Activated naive CD4-positive, alpha-beta T cell treated with anti-CD3 and anti-CD28 coated beads, Interleukin-2, amount 50 U/mL, for 24 hours (primary cell): Measurements from ENCODE around the gene WDR86.

Experiments used
- H3K27ac Mint-ChIP-seq: one replicate; pipeline ENCODE4 v1.8.0; 2021; ENCODE audit warnings: mild to moderate bottlenecking, mixed read lengths
- H3K27me3 Mint-ChIP-seq: one replicate; pipeline ENCODE4 v1.8.0; 2021; ENCODE audit warnings: mixed read lengths
- H3K36me3 Mint-ChIP-seq: one replicate; pipeline ENCODE4 v1.8.0; 2021; ENCODE audit warnings: mixed read lengths
- H3K4me1 Mint-ChIP-seq: one replicate; pipeline ENCODE4 v1.8.0; 2021; ENCODE audit warnings: mixed read lengths
- H3K4me3 Mint-ChIP-seq: one replicate; pipeline ENCODE4 v1.8.0; 2021; ENCODE audit warnings: mild to moderate bottlenecking, mixed read lengths
- H3K9me3 Mint-ChIP-seq: one replicate; pipeline ENCODE4 v1.8.0; 2021; ENCODE audit warnings: mixed read lengths

WDR86 gene

GRCh38 chr7:151433721-151434400 lies 24.0 kb upstream of the WDR86 start:
- Mint-ChIP-seq H3K27me3 (no peaks in the 10 kb centered on the region), H3K4me1 (peaks cover 38% of the 10 kb centered on the region), H3K27ac (no peak overlapping the region), H3K4me3 (no peak overlapping the region), H3K36me3 (no peaks in the 10 kb centered on the region), H3K9me3 (no peaks in the 10 kb centered on the region)

GRCh38 chr7:151432658-151433521 lies 23.1 kb upstream of the WDR86 start:
- Mint-ChIP-seq H3K27ac (peak overlapping the region; percentile 79), H3K4me1 (peaks cover 48% of the 10 kb centered on the region)

GRCh38 chr7:151431768-151432311 lies 22.0 kb upstream of the WDR86 start:
- Mint-ChIP-seq H3K27me3 (no peaks in the 10 kb centered on the region), H3K4me1 (peaks cover 55% of the 10 kb centered on the region), H3K9me3 (no peaks in the 10 kb centered on the region), H3K36me3 (no peaks in the 10 kb centered on the region), H3K4me3 (no peak overlapping the region), H3K27ac (peak overlapping the region; percentile 35)

More at GRCh38 chr7:151432658-151433521, 23.1 kb upstream of the WDR86 start:
- Mint-ChIP-seq H3K36me3 (no peaks in the 10 kb centered on the region), H3K27me3 (no peaks in the 10 kb centered on the region), H3K4me3 (peak overlapping the region; percentile 42), H3K9me3 (no peaks in the 10 kb centered on the region)

- Mint-ChIP-seq H3K36me3 (no peaks in the 10 kb centered on the region), H3K4me3 (no peak overlapping the region), H3K27me3 (no peaks in the 10 kb centered on the region), H3K27ac (peak overlapping the region; percentile 35), H3K9me3 (no peaks in the 10 kb centered on the region), H3K4me1 (peaks cover 58% of the 10 kb centered on the region)
Measured at GRCh38 chr7:151431281-151431767, 21.5 kb upstream of the WDR86 start.

GRCh38 chr7:151430391-151431205 lies 20.8 kb upstream of the WDR86 start:
- H3K27ac Mint-ChIP-seq = no peak overlapping the region
- no peaks in the 10 kb centered on the region for H3K36me3 Mint-ChIP-seq
- H3K4me3 Mint-ChIP-seq = no peak overlapping the region

GRCh38 chr7:151429560-151430331 lies 19.9 kb upstream of the WDR86 start:
- peak overlapping the region; percentile 63 for H3K4me3 Mint-ChIP-seq
- H3K9me3 Mint-ChIP-seq = no peaks in the 10 kb centered on the region
- no peaks in the 10 kb centered on the region for H3K36me3 Mint-ChIP-seq
- peaks cover 58% of the 10 kb centered on the region for H3K4me1 Mint-ChIP-seq
- peak overlapping the region; percentile 84 for H3K27ac Mint-ChIP-seq
- H3K27me3 Mint-ChIP-seq = no peaks in the 10 kb centered on the region

More at GRCh38 chr7:151430391-151431205, 20.8 kb upstream of the WDR86 start:
- Mint-ChIP-seq H3K9me3 (no peaks in the 10 kb centered on the region), H3K27me3 (no peaks in the 10 kb centered on the region), H3K4me1 (peaks cover 58% of the 10 kb centered on the region)

GRCh38 chr7:151429237-151429559 lies 19.4 kb upstream of the WDR86 start:
- Mint-ChIP-seq H3K4me1 (peaks cover 58% of the 10 kb centered on the region), H3K27ac (peak overlapping the region; percentile 84), H3K4me3 (peak overlapping the region; percentile 63), H3K27me3 (no peaks in the 10 kb centered on the region), H3K36me3 (no peaks in the 10 kb centered on the region), H3K9me3 (no peaks in the 10 kb centered on the region)

- H3K4me1 Mint-ChIP-seq = peaks cover 58% of the 10 kb centered on the region
- H3K27me3 Mint-ChIP-seq = no peaks in the 10 kb centered on the region
- H3K27ac Mint-ChIP-seq = peak overlapping the region; percentile 65
Measured at GRCh38 chr7:151428378-151429236, 18.8 kb upstream of the WDR86 start.

GRCh38 chr7:151427705-151428377 lies 18.0 kb upstream of the WDR86 start:
- no peaks in the 10 kb centered on the region for H3K27me3 Mint-ChIP-seq
- H3K4me1 Mint-ChIP-seq = peaks cover 52% of the 10 kb centered on the region
- no peak overlapping the region for H3K4me3 Mint-ChIP-seq
- H3K9me3 Mint-ChIP-seq = no peaks in the 10 kb centered on the region
- H3K36me3 Mint-ChIP-seq = no peaks in the 10 kb centered on the region
- H3K27ac Mint-ChIP-seq = peak overlapping the region; percentile 65

More at GRCh38 chr7:151428378-151429236, 18.8 kb upstream of the WDR86 start:
- Mint-ChIP-seq H3K36me3 (no peaks in the 10 kb centered on the region), H3K9me3 (no peaks in the 10 kb centered on the region), H3K4me3 (no peak overlapping the region)

GRCh38 chr7:151426904-151427704 lies 17.3 kb upstream of the WDR86 start:
- H3K36me3 Mint-ChIP-seq = no peaks in the 10 kb centered on the region
- no peak overlapping the region for H3K27ac Mint-ChIP-seq
- H3K4me3 Mint-ChIP-seq = no peak overlapping the region

GRCh38 chr7:151426441-151426903 lies 16.6 kb upstream of the WDR86 start:
- Mint-ChIP-seq H3K36me3 (no peaks in the 10 kb centered on the region), H3K9me3 (no peaks in the 10 kb centered on the region), H3K27me3 (no peaks in the 10 kb centered on the region), H3K4me1 (peaks cover 44% of the 10 kb centered on the region), H3K27ac (no peak overlapping the region), H3K4me3 (no peak overlapping the region)

More at GRCh38 chr7:151426904-151427704, 17.3 kb upstream of the WDR86 start:
- no peaks in the 10 kb centered on the region for H3K27me3 Mint-ChIP-seq
- peaks cover 48% of the 10 kb centered on the region for H3K4me1 Mint-ChIP-seq
- H3K9me3 Mint-ChIP-seq = no peaks in the 10 kb centered on the region

GRCh38 chr7:151425670-151426440 lies 16.0 kb upstream of the WDR86 start:
- H3K4me1 Mint-ChIP-seq = peaks cover 39% of the 10 kb centered on the region

More at GRCh38 chr7:151425670-151426440, 16.0 kb upstream of the WDR86 start:
- Mint-ChIP-seq H3K27ac (no peak overlapping the region), H3K27me3 (no peaks in the 10 kb centered on the region), H3K36me3 (no peaks in the 10 kb centered on the region), H3K4me3 (no peak overlapping the region), H3K9me3 (no peaks in the 10 kb centered on the region)
